Activated naive CD4-positive, alpha-beta T cell treated with anti-CD3 and anti-CD28 coated beads, Interleukin-2, amount 10 ng/mL, durations not matched to agents 7 days and 5 days (primary cell): ENCODE measurements around the gene PKHD1.

Source experiments
- CTCF ChIA-PET: fragments of 350-600 bp; sonication (Branson Sonifier 250); formaldehyde crosslinking; loops from one replicate; lab custom pipeline; 2021; ENCODE audit warnings: antibody characterized with exemption; lab: Charles Lee
- DNase-seq: peaks from one replicate; pipeline ENCODE4 v3.0.0-alpha.2; 2020
- H3K27ac Mint-ChIP-seq: one replicate; pipeline ENCODE4 v1.8.0; 2021; ENCODE audit warnings: mild to moderate bottlenecking, moderate library complexity, mixed read lengths
- H3K27me3 Mint-ChIP-seq: one replicate; pipeline ENCODE4 v1.8.0; 2021; ENCODE audit warnings: mild to moderate bottlenecking, mixed read lengths
- H3K36me3 Mint-ChIP-seq: one replicate; pipeline ENCODE4 v1.8.0; 2021; ENCODE audit warnings: mixed read lengths
- H3K4me1 Mint-ChIP-seq: one replicate; pipeline ENCODE4 v1.8.0; 2021; ENCODE audit warnings: mixed read lengths
- H3K4me3 Mint-ChIP-seq: one replicate; pipeline ENCODE4 v1.8.0; 2021; ENCODE audit warnings: mild to moderate bottlenecking, moderate library complexity, mixed read lengths
- H3K9me3 Mint-ChIP-seq: one replicate; pipeline ENCODE4 v1.8.0; 2021; ENCODE audit warnings: mixed read lengths

Gene PKHD1

GRCh38 chr6:51574040-51574439, 513.4 kb downstream of the PKHD1 start:
- H3K4me3 Mint-ChIP-seq: no peak overlapping the region
- peaks cover 7% of the 10 kb centered on the region for H3K9me3 Mint-ChIP-seq
- CTCF ChIA-PET: no interaction called here
- no peaks in the 10 kb centered on the region for H3K27me3 Mint-ChIP-seq
- no peak overlapping the region for H3K27ac Mint-ChIP-seq
- no peaks in the 10 kb centered on the region for H3K4me1 Mint-ChIP-seq
- no peaks in the 10 kb centered on the region for H3K36me3 Mint-ChIP-seq
- DNase-seq: no peak

GRCh38 chr6:51571168-51571567, 516.2 kb downstream of the PKHD1 start:
- DNase-seq: no peak
- Mint-ChIP-seq H3K27ac (no peak overlapping the region), H3K36me3 (no peaks in the 10 kb centered on the region), H3K27me3 (no peaks in the 10 kb centered on the region), H3K4me3 (no peak overlapping the region), H3K9me3 (peaks cover 2% of the 10 kb centered on the region), H3K4me1 (no peaks in the 10 kb centered on the region)
- CTCF ChIA-PET: no interaction called here

DNA sequence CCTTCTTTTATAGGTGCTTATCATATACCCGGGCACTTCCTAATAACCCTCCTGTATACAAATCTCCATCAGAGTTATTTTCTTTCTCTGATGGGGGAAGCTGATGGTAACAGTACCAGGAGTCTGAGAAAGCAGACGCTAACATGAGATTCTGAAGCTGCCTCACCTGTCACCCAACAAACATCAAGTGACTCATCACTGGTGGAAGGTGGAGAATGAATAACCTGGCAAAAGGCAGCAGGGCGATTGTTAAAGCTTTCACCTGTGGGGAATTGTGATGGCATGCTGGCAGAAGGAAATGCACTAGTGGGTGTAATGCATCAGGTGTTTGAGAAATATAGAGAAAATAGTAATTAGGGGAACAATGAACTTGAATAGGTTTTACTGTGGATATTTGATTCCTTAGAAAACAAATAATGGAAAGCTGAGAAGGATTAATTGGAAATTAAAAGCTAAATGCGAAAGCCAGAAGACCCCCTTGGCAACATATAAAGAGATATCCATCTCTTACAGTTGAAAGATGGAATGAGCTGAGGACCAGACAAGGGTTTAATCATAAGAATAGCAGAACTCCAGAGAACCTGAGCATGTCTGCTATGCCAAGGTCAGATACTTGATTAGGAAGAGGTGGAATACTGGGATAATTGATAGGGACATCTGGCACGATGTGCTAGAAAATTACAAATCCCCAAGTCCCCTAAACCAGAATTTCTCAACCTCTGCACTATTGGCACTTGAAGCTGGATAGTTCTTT, 517.1 kb downstream of the PKHD1 start:
- Mint-ChIP-seq H3K27ac (no peak overlapping the region), H3K9me3 (peaks cover 2% of the 10 kb centered on the region), H3K4me1 (no peaks in the 10 kb centered on the region), H3K27me3 (no peaks in the 10 kb centered on the region), H3K4me3 (no peak overlapping the region), H3K36me3 (no peaks in the 10 kb centered on the region)
- CTCF ChIA-PET: no interaction called here
- DNase-seq: no peak

DNA sequence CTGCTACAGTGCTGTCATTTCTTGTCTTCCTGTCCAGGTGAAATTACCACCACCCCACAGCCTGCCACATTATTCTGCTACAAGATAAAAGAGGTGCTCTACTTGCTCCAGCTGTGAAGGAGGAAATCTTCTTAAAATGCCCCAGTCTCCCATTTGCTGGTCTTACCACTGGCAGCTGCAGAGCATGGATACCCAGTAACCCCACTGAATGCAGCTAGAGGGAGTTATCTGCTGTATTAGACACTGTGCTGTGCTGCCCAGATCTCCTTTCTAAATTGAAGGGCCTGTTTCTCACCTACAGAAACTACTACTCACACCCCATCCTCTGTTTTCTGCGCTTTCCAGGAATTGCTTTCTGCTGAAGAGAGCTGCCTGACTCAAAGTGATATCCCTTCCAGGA, 517.8 kb downstream of the PKHD1 start:
- DNase-seq: no peak
- H3K4me3 Mint-ChIP-seq: no peak overlapping the region
- no peaks in the 10 kb centered on the region for H3K4me1 Mint-ChIP-seq
- no peak overlapping the region for H3K27ac Mint-ChIP-seq
- H3K27me3 Mint-ChIP-seq: no peaks in the 10 kb centered on the region
- peaks cover 2% of the 10 kb centered on the region for H3K9me3 Mint-ChIP-seq
- CTCF ChIA-PET: no interaction called here
- H3K36me3 Mint-ChIP-seq: no peaks in the 10 kb centered on the region

DNA sequence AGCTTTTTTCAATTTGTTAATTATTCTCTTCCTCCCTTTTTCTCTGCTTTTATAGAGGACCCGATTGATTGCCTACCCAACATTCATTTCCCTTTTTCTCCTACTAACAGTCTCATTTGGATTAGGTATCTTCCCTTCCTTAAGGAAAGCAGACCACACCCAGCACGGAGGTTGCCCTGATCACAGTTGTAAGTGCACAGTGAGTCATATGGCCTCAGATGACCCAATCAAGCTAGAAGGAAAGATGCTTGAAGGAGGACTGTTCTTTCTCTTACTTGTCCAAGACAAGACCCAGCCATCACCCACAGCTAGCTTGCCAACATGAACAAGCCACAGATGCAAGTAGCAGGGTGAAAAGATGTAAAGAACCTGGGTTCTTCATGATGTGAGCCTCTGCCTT, 518.6 kb downstream of the PKHD1 start:
- CTCF ChIA-PET: no interaction called here
- Mint-ChIP-seq H3K4me3 (no peak overlapping the region), H3K36me3 (no peaks in the 10 kb centered on the region), H3K4me1 (no peaks in the 10 kb centered on the region), H3K27me3 (no peaks in the 10 kb centered on the region), H3K9me3 (no peaks in the 10 kb centered on the region), H3K27ac (no peak overlapping the region)
- DNase-seq: no peak

DNA sequence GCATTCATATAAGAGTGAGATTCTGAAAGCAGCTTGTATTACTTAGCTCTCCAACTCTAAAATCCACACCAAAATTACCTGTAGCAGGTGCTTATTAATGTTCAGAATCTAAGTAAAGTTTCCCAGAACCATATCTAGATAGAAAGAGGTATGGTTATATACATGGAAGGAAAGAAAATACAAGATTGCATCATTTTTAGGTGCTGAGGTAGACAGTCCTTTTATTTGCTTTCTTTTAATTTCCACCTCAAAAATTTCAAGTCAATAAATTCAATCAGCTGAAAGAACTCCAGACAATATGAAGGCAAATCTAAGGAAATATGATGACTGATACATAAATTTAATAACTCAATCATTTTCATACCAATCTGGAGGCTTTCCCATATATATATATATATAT, 521.9 kb downstream of the PKHD1 start:
- CTCF ChIA-PET: no interaction called here
- Mint-ChIP-seq H3K4me3 (no peak overlapping the region), H3K4me1 (peaks cover 8% of the 10 kb centered on the region), H3K27ac (no peak overlapping the region), H3K36me3 (no peaks in the 10 kb centered on the region), H3K27me3 (no peaks in the 10 kb centered on the region), H3K9me3 (no peaks in the 10 kb centered on the region)
- no peak for DNase-seq
